ENCODE data around the gene COL21A1.

COL21A1 gene

DNA sequence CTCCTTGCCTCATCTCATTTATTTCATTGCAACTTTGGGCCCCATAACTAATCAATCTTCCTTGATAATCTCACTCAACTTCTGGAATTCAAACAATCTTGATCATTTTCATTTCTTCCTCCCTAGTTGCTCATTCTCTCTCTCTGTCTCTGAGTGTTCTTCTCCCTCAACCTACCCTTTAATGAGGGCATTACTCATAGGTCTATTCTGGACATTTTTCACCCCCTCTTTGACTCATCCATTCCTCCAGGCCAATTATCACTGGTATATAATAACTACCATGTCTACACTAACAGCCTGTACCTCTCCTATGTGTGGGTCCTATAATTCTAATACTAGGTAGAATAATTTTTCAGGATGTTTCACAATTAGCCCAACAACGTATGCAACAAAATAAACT is 78.8 kb downstream of the COL21A1 start:
- no peak for DNase-seq (ENCODE audit: low read depth)
- TF ChIP-seq, protein P1, sequence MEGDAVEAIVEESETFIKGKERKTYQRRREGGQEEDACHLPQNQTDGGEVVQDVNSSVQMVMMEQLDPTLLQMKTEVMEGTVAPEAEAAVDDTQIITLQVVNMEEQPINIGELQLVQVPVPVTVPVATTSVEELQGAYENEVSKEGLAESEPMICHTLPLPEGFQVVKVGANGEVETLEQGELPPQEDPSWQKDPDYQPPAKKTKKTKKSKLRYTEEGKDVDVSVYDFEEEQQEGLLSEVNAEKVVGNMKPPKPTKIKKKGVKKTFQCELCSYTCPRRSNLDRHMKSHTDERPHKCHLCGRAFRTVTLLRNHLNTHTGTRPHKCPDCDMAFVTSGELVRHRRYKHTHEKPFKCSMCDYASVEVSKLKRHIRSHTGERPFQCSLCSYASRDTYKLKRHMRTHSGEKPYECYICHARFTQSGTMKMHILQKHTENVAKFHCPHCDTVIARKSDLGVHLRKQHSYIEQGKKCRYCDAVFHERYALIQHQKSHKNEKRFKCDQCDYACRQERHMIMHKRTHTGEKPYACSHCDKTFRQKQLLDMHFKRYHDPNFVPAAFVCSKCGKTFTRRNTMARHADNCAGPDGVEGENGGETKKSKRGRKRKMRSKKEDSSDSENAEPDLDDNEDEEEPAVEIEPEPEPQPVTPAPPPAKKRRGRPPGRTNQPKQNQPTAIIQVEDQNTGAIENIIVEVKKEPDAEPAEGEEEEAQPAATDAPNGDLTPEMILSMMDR (conservative IDR thresholded peaks at IDR 0.05; ENCODE audit: low read depth, low read length), result no peak

DNA sequence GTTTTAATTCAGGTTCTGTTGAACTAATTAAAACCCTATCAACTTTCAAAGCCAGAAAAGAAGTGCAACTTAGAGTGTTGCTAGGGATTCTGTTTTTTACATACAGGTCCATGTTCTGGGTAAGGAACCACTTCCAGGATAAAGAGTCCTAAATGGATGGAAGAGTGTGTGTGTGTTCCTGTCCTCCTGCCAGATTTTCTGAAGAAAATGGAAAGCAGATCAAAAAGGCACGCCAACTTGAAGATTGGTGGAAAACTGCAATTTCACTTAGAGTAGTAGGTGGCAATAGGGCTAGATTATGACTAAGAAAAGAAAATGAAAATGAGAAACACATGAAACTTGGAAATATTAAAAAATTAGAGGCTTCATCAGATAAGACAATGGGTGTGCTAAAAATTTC is 85.3 kb downstream of the COL21A1 start:
- TF ChIP-seq, protein P1 (conservative IDR thresholded peaks at IDR 0.05; ENCODE audit: low read depth, low read length), result no peak
- no peak for DNase-seq (ENCODE audit: low read depth)

More for the DNA sequence above, 78.8 kb downstream of the COL21A1 start:
- H3K4me3 ChIP-seq (ENCODE audit: low read length), result no peak overlapping the region

DNA sequence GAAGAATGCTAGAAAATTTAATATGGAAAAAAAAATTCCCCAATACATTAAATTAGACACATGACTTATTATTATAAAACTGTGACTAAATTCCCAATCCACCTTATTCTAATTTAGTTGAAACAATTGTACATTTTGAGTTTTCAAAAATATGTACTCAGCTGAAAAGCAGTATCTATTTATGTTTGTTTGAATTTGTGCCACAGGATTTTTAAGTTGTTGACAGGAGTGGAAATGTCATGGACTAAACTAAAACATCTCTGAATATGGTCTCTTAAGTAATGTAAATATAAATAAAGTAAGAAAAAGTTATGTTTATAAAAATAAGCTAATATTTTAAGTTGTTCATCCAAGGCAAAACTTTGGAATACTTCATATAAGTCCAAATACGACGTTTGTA is 86.9 kb downstream of the COL21A1 start:
- DNase-seq (ENCODE audit: low read depth), result no peak
- H3K4me3 ChIP-seq (ENCODE audit: low read length), result no peak overlapping the region
- TF ChIP-seq, protein P1 (conservative IDR thresholded peaks at IDR 0.05; ENCODE audit: low read depth, low read length), result no peak

More for the DNA sequence above, 85.3 kb downstream of the COL21A1 start:
- H3K4me3 ChIP-seq (ENCODE audit: low read length), result no peak overlapping the region

DNA sequence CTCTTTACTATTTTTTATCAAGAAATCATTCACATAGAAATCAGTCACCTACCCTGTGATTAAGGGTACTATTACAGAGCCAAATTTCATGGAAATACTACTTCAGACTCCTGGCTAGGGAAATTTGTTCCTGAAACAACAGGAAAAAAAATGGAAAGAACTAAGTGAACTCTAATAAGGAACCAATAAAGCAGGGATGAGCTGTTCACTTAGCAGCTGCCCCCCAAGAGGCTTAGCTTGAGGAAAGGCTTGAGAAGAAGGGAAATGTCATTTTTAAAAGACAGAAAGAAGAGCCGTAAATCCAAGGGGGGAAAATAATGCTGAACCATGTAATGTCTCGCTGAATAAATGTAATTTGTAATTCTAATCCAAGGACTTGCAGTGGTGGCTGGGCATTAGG is 88.8 kb downstream of the COL21A1 start:
- TF ChIP-seq, protein P1 (conservative IDR thresholded peaks at IDR 0.05; ENCODE audit: low read depth, low read length), result no peak
- H3K4me3 ChIP-seq (ENCODE audit: low read length), result no peak overlapping the region
- DNase-seq (ENCODE audit: low read depth), result no peak

DNA sequence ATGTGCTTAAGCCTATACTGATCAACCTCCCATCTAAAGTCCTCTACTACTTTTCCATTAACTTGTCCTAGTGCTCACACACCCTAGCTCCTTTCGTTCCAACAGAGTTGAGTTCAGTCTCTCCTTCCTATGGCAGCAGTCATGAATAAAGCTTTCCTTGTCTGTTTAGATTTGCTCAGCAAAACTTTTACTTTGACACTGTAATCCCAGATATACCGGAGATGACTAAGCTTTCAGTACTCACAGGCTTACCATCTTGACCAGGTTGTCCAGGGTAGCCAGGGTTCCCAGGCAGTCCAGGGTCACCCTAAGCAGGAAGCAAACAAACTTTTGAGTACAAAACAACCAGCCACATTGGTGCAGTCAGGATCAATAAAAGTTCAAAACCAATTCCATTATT is 90.7 kb downstream of the COL21A1 start:
- DNase-seq (ENCODE audit: low read depth), result peak; percentile 46
- TF ChIP-seq, protein P1 (conservative IDR thresholded peaks at IDR 0.05; ENCODE audit: low read depth, low read length), result no peak
- no peak overlapping the region for H3K4me3 ChIP-seq (ENCODE audit: low read length)

DNA sequence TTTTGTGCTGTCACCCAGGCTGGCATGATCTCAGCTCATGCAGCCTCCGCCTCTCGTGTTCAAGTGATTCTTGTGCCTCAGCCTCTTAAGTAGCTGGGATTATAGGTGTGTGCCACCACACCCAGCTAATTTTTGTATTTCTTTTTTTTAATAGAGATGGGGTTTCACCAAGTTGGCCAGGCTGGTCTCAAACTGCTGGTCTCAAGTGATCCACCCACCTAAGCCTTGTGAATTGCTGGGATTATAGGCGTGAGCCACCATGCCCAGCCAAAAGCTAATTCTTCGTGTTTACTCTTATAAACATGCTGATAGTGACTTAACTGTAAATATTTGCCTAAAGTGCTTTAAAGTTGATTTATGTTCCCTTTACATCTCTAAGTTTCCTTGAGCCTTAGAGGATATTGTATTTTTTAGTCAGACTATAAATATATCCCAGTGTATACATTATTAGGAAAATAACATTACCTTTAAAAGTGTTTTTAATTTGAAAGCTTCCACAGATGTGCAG is 91.7 kb downstream of the COL21A1 start:
- DNase-seq (ENCODE audit: low read depth), result no peak
- TF ChIP-seq, protein P1 (conservative IDR thresholded peaks at IDR 0.05; ENCODE audit: low read depth, low read length), result no peak
- no peak overlapping the region for H3K4me3 ChIP-seq (ENCODE audit: low read length)

DNA sequence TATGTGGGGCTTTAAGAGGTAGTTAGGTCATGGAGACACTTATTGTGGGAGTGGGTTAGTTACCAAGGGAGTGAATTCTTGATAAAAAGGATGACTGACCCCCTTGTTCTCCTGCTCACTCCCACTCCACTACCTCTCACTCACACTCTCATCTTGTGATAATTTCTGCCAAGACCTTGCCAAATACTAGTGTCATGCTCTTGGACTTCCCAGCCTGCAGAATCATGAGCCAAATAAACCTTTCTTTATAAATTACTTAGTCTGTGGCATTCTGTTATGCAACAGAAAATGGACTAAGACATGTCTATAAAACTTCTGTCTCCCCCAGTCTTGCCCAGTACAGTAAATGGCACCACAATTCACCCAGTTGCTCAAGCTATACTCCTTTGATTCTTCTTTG is 93.3 kb downstream of the COL21A1 start:
- TF ChIP-seq, protein P1 (conservative IDR thresholded peaks at IDR 0.05; ENCODE audit: low read depth, low read length), result no peak
- H3K4me3 ChIP-seq (ENCODE audit: low read length), result no peak overlapping the region
- no peak for DNase-seq (ENCODE audit: low read depth)
